Smooth muscle cell (in vitro differentiated cells): ENCODE data around the gene CD72. TPM values are rescaled to one million over a fixed set of nuclear protein-coding genes. Genes with fewer than 3 reads are reported as not detected.

Experiments used
- DNase-seq: peaks from one replicate; lab custom pipeline; 2025; ENCODE audit not compliant: unreplicated experiment; lab: John Stamatoyannopoulos, UW
- H2AFZ ChIP-seq: fragments of 200-600 bp; sonication (generic); 2 replicates; pipeline ENCODE4 v1.6.0; 2016; ENCODE audit warnings: antibody characterized with exemption, low read depth, mild to moderate bottlenecking
- H3F3A ChIP-seq: fragments of 200-600 bp; sonication (generic); 2 replicates; pipeline ENCODE4 v1.6.0; 2017; ENCODE audit warnings: antibody characterized with exemption, low read depth
- H3K27ac ChIP-seq: fragments of 200-600 bp; sonication (generic); 2 replicates; pipeline ENCODE4 v1.5.1; 2016; ENCODE audit warnings: low read depth, mild to moderate bottlenecking
- H3K27me3 ChIP-seq: fragments of 200-600 bp; sonication (generic); 2 replicates; pipeline ENCODE4 v1.6.1; 2016; ENCODE audit warnings: low read depth, mild to moderate bottlenecking
- H3K36me3 ChIP-seq: fragments of 200-600 bp; sonication (generic); 2 replicates; pipeline ENCODE4 v1.5.1; 2016; ENCODE audit warnings: low read depth
- H3K4me1 ChIP-seq: fragments of 200-600 bp; sonication (generic); 2 replicates; pipeline ENCODE4 v1.5.1; 2016; ENCODE audit warnings: low read depth
- H3K4me2 ChIP-seq: fragments of 200-600 bp; sonication (generic); 2 replicates; pipeline ENCODE4 v1.6.0; 2016; ENCODE audit warnings: mild to moderate bottlenecking
- H3K4me3 ChIP-seq: fragments of 200-600 bp; sonication (generic); 2 replicates; pipeline ENCODE4 v1.5.1; 2016; ENCODE audit warnings: mild to moderate bottlenecking
- H3K79me2 ChIP-seq: fragments of 200-600 bp; sonication (generic); 2 replicates; pipeline ENCODE4 v1.6.0; 2016; ENCODE audit warnings: low read depth, mild to moderate bottlenecking
- H3K9ac ChIP-seq: fragments of 200-600 bp; sonication (generic); 2 replicates; pipeline ENCODE4 v1.6.0; 2016; ENCODE audit warnings: low read depth
- H3K9me3 ChIP-seq: fragments of 200-600 bp; sonication (generic); replicated peaks from 2 replicates; pipeline ENCODE4 v1.5.1; 2016; ENCODE audit warnings: low read depth
- H4K20me1 ChIP-seq: fragments of 200-600 bp; sonication (generic); 2 replicates; pipeline ENCODE4 v1.6.0; 2016; ENCODE audit warnings: low read depth
- WGBS: methylation state at CpG from one replicate; pipeline ENCODE4 v1.1.7; 2016; ENCODE audit warnings: low lambda C conversion rate; 5-methylcytosine and 5-hydroxymethylcytosine counted together
- polyA plus RNA-seq: library from polyadenylated mRNA; unstranded; fragments of >200 nt; fragmentation: Nextera tagmentation; extraction: Ambion mirVana; gene quantifications from 2 replicates; pipeline ENCODE4 v1.2.1, GENCODE V29; 2016
- total RNA-seq: library from RNA; depleted of rRNA; stranded (reverse); fragments of >200 nt; gene quantifications from 2 replicates; pipeline ENCODE4 v1.2.3, GENCODE V29; 2014
- TF ChIP-seq, protein P1 (sequence below): fragments of 200-600 bp; sonication (generic); IDR thresholded peaks from 2 replicates; pipeline ENCODE4 v1.5.1; 2017; ENCODE audit warnings: borderline replicate concordance, mild to moderate bottlenecking, antibody characterized with exemption; ENCODE audit not compliant: insufficient read depth, poor library complexity, severe bottlenecking

The CD72 gene
- total and polyA plus RNA-seq, 2 experiments from 2014 or later, result 0.45 to 2.9 TPM

DNA sequence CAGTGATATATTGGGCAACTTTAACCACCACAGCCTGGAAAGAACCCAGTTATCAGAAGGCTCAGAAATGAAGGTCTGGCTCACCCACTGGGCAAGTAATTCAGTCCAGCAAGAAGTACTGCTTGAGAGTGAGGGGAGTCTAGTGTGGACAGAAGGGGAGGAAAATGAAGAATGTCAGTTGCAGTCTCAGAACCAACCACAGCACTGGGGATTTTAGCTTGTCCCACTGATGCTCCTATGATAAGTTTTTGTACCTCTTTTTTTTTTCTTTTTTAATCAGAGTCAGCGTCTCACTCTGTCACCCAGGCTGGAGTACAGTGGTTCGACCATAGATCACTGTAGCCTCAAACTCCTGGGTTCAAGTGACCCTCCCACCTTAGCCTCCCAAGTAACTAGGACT is 9.4 kb upstream of the CD72 start:
- TF ChIP-seq, protein P1, sequence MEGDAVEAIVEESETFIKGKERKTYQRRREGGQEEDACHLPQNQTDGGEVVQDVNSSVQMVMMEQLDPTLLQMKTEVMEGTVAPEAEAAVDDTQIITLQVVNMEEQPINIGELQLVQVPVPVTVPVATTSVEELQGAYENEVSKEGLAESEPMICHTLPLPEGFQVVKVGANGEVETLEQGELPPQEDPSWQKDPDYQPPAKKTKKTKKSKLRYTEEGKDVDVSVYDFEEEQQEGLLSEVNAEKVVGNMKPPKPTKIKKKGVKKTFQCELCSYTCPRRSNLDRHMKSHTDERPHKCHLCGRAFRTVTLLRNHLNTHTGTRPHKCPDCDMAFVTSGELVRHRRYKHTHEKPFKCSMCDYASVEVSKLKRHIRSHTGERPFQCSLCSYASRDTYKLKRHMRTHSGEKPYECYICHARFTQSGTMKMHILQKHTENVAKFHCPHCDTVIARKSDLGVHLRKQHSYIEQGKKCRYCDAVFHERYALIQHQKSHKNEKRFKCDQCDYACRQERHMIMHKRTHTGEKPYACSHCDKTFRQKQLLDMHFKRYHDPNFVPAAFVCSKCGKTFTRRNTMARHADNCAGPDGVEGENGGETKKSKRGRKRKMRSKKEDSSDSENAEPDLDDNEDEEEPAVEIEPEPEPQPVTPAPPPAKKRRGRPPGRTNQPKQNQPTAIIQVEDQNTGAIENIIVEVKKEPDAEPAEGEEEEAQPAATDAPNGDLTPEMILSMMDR, result no peak

DNA sequence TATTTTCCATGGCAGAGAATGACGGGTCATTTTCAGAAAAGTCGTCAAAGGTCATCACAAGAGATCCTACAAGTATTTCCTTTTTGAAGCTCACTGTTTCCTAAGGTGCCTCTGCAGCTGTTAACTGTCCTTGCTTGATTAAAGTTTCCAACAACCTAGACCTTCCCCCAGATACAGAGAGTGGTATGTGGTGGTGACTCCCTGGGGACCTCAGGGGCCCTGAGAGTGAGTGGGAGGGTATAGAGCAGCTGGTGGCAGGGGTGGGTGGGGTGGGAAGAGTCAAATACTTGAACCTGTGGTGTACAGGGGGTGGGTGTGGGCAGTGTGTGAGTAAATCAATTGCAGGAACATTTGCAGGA is 1.6 kb upstream of the CD72 start:
- H3K9me3 ChIP-seq, result no peaks in the 10 kb centered on the region
- H3K9ac ChIP-seq, result no peak overlapping the region
- TF ChIP-seq, protein P1, result no peak
- no peaks in the 10 kb centered on the region for H3F3A ChIP-seq
- no peak overlapping the region for H3K27ac ChIP-seq
- H4K20me1 ChIP-seq, result no peaks in the 10 kb centered on the region
- H3K4me3 ChIP-seq, result no peak overlapping the region
- peaks cover 37% of the 10 kb centered on the region for H3K27me3 ChIP-seq
- H3K4me2 ChIP-seq, result no peak overlapping the region
- no peak for DNase-seq
- no peak overlapping the region for H2AFZ ChIP-seq
- WGBS, result 87% methylated on average over 2 of the region's 2 CpGs
- H3K79me2 ChIP-seq, result no peaks in the 10 kb centered on the region
- no peaks in the 10 kb centered on the region for H3K36me3 ChIP-seq
- H3K4me1 ChIP-seq, result peaks cover 3% of the 10 kb centered on the region

More for the DNA sequence above, 9.4 kb upstream of the CD72 start:
- no peaks in the 10 kb centered on the region for H3K9me3 ChIP-seq
- H2AFZ ChIP-seq, result no peak overlapping the region
- no peak overlapping the region for H3K27ac ChIP-seq
- no peaks in the 10 kb centered on the region for H3K36me3 ChIP-seq
- H3K4me2 ChIP-seq, result no peak overlapping the region
- DNase-seq, result no peak
- no peaks in the 10 kb centered on the region for H3K27me3 ChIP-seq
- no peak overlapping the region for H3K9ac ChIP-seq
- no peaks in the 10 kb centered on the region for H4K20me1 ChIP-seq
- H3F3A ChIP-seq, result no peaks in the 10 kb centered on the region
- no peaks in the 10 kb centered on the region for H3K4me1 ChIP-seq
- 94% methylated on average over 2 of the region's 2 CpGs for WGBS
- H3K79me2 ChIP-seq, result no peaks in the 10 kb centered on the region
- H3K4me3 ChIP-seq, result no peak overlapping the region

DNA sequence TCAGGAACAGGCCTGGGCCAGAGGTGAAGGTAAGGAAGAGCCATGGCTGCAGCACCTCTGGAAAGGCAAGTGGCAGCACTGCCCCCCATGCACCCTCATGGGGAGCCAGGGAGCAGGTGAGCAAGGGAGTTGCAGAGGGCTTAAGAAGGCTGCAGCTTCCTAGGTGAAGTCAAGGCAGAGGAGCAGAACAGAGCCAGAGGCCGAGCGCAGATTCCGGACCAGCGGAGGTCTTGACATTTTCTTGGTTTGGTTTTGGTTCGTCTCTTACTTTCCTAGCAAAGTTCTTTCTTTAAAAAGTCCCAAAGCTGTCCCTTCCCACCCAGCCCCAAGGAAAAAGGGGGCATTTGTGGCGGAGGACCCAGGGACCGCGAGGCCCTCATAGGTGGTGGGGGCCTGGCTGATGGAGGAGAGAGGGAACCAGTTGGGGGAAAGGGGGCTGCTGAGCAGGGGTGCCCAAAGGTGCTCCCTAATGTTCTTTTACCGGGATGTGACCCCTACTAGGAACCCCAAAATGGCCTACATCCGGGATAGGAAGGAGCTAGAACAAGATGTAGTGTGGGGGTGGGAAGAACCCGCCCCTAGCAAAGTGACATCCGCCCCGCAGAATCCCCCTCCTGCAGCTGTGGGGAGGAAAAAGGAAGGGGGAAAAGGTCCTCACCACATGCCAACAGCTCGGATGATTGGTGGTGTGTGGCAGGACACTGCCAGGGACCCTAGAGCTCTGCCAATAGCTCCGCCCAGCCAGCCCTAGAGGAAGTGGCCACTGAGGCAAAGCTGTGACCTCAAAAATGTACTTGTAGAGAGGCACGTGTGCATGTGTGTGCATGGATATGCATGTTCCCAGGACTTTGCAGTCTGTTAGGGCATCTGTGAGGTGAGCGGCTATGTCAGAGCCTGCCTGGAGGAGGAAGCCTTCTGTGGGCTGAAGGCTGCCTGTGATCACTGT is 914 bp upstream of the CD72 start:
- Histone ChIP-seq H3K9ac (no peak overlapping the region), H3K27me3 (peaks cover 42% of the 10 kb centered on the region), H3K4me3 (no peak overlapping the region), H3K4me2 (no peak overlapping the region), H3K4me1 (peaks cover 3% of the 10 kb centered on the region), H4K20me1 (no peaks in the 10 kb centered on the region), H3K9me3 (no peaks in the 10 kb centered on the region), H3K27ac (no peak overlapping the region), H3K79me2 (no peaks in the 10 kb centered on the region), H3K36me3 (no peaks in the 10 kb centered on the region), H2AFZ (no peak overlapping the region), H3F3A (no peaks in the 10 kb centered on the region)
- DNase-seq, result no peak
- TF ChIP-seq, protein P1, result no peak
- 93% methylated on average over 17 of the region's 17 CpGs for WGBS
